ENCODE measurements around the gene HOXA4. TPM values are rescaled to one million over a fixed set of nuclear protein-coding genes. Genes with fewer than 3 reads are reported as not detected.
A peak's percentile ranks its signal among the peaks of the same experiment; 100 is the strongest.

Gene HOXA4
- total and polyA plus RNA-seq, 12 donors = 0.20 to 1.2 (median 0.59) TPM; not detected in 4

DNA sequence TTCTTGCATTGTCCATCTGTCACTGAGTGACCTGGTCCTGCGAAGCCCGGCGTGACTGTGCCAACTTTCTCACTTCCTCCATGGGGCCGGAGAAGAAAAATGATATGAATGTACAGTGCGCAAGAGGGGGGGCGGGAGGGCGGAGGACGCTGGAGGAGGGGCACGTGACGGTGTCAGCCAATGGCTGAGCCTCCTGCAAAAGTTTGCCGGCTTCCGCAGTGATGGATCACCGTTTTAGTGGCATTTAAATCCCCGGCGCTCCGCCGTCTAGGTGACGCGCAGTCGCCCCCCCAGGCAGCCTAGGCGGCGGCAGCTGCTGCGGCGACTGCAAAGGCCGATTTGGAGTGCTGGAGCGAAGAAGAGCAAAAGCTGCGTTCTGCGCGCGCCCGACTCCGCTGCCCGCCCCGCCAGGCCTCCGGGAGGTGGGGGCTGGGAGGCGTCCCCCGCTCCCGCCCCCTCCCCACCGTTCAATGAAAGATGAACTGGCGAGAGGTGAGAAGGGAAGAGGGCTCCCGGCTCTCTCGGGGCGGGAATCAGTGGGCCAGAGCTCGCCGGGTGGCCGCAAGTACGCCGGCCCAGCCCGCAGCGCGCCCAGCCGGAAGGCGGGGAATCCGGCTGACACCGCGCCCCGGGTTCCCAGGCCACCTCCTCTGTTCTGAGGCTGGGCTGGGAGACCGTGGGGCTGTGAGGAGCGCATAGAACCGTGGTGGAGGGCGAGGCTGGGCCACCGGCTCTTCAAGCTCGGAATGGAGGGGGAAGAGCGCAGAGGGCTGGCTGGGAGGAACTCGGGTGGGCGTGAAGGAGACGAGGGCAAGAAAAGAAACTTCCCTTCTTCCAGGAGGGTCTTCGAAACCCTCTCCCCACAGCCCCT, 34.4 kb downstream of the HOXA4 start, which contains the start of gene HOXA1:
Gene HOXA1, minus strand, starts transcription at position 104 of the 871 bp plus-strand sequence. Its CDS starts 88 bp downstream, at position 16.
- intact Hi-C loops (cut with DNase I) = loop anchor here in 1 of 10 donors (5.0 kb wide), 1 partner anchor 36 kb away; the partner anchor contains the start of gene HOXA4
- WGBS, 2 donors = 0 to 1% methylated on average over 68 of the region's 68 CpGs
- DNase-seq = peak in 1 of 2 donors; percentile 16
- Histone ChIP-seq H3K27me3 (peaks cover 17 to 100% (median 100%) of the 10 kb centered on the region in 7 donors), H3K9me3 (no peaks in the 10 kb centered on the region), H3K27ac (peak within 1 kb of the TSS in 9 of 10 donors; percentile 19 to 92 (median 65)), H3K4me3 (peak within 1 kb of the TSS; percentile 52 to 87 (median 57)), H3K4me1 (peaks cover 0 to 41% (median 27%) of the 10 kb centered on the region in 9 donors), H3K36me3 (no peaks in the 10 kb centered on the region)
- ATAC-seq = peak in 7 of 8 donors; percentile 63 to 83 (median 73)
- TF ChIP-seq, protein P1, sequence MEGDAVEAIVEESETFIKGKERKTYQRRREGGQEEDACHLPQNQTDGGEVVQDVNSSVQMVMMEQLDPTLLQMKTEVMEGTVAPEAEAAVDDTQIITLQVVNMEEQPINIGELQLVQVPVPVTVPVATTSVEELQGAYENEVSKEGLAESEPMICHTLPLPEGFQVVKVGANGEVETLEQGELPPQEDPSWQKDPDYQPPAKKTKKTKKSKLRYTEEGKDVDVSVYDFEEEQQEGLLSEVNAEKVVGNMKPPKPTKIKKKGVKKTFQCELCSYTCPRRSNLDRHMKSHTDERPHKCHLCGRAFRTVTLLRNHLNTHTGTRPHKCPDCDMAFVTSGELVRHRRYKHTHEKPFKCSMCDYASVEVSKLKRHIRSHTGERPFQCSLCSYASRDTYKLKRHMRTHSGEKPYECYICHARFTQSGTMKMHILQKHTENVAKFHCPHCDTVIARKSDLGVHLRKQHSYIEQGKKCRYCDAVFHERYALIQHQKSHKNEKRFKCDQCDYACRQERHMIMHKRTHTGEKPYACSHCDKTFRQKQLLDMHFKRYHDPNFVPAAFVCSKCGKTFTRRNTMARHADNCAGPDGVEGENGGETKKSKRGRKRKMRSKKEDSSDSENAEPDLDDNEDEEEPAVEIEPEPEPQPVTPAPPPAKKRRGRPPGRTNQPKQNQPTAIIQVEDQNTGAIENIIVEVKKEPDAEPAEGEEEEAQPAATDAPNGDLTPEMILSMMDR (IDR thresholded peaks at IDR 0.05) = no peak

DNA sequence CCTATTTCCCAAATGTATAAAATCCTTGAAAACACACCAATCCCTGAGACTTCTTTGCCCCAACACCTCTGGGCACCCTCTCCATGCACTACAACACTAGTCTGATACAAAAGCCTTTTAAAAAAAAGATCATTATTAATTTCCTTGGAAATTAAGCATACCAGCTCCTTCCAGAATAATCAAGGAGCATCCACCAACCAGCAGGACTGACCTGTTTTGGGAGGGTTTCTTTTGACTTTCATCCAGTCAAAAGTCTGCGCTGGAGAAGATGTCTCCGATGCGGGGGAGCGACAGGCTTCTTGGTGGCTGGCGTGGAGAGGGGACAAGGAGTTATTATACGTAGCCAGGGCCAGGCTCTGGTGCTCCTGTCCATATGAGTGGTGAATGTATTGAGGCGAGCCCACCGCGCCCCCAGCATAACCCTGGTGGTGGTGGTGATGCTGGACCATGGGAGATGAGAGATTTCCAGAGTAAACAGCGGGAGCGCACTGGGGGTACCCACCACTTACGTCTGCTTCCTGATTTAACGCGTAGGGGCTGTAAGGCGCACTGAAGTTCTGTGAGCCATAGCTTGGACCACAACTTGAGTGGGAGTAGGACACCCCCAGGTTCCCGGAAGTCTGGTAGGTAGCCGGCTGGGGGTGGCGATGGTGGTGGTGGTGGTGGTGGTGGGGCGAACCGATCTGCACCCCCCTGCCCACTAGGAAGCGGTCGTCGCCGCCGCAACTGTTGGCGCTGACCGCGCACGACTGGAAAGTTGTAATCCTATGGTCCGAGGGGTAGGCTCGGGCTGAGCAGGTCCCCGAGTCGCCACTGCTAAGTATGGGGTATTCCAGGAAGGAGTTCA, 35.3 kb downstream of the HOXA4 start:
- Histone ChIP-seq H3K27ac (peak overlapping the region in 1 of 10 donors; percentile 92), H3K9me3 (no peaks in the 10 kb centered on the region), H3K27me3 (peaks cover 17 to 100% (median 100%) of the 10 kb centered on the region in 7 donors), H3K36me3 (no peaks in the 10 kb centered on the region), H3K4me1 (peaks cover 0 to 39% (median 27%) of the 10 kb centered on the region in 9 donors), H3K4me3 (peak overlapping the region; percentile 52 to 87 (median 57))
- intact Hi-C loops (cut with DNase I) = loop anchor here in 1 of 10 donors (5.0 kb wide), 1 partner anchor 37 kb away; the partner anchor contains the start of gene HOXA4
- 3 to 8% methylated on average over 33 of the region's 33 CpGs for WGBS, 2 donors
- no peak for DNase-seq
- TF ChIP-seq, protein P1 (IDR thresholded peaks at IDR 0.05) = no peak
- peak in 1 of 8 donors; percentile 24 for ATAC-seq

DNA sequence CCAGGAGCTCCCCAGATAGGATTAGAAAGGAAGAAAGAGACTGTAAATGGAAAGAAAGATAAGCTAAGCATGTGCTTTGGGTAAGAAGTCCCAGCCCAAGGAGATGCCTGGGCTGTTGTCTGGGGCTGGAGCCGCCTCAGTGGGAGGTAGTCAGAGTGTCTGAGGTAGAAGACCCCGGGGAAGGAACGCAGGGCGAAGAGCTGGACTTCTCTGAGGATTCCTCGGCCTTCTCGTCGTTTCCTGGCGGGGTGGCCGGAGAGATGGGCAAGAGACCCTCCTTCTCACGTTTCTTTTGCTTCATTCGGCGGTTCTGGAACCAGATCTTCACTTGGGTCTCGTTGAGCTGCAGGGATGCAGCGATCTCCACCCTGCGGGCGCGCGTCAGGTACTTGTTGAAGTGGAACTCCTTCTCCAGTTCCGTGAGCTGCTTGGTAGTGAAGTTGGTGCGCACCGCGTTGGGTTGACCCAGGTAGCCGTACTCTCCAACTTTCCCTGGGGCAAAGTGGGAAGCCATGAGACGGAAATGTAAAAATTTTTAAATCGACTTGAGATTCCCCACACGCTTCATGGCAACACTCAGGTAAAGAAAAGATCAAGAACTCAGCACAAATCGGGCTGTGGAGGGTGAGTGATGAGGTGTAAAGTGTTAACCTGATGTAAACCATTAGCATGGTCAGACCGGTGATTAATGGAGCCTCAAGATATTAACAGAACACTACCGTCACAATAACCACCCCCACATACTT, 36.1 kb downstream of the HOXA4 start:
- Histone ChIP-seq H3K36me3 (no peaks in the 10 kb centered on the region), H3K9me3 (no peaks in the 10 kb centered on the region), H3K27ac (no peak overlapping the region), H3K4me1 (peaks cover 0 to 39% (median 27%) of the 10 kb centered on the region in 9 donors), H3K4me3 (no peak overlapping the region), H3K27me3 (peaks cover 17 to 100% (median 100%) of the 10 kb centered on the region in 7 donors)
- intact Hi-C loops (cut with DNase I) = loop anchor here in 1 of 10 donors (5.0 kb wide), 1 partner anchor 38 kb away; the partner anchor contains the start of gene HOXA4
- WGBS, 2 donors = 14 to 19% methylated on average over 29 of the region's 29 CpGs
- DNase-seq = no peak
- ATAC-seq = no peak
- TF ChIP-seq, protein P1 (IDR thresholded peaks at IDR 0.05) = no peak

Measured in heart right ventricle (tissue), 16 donors.